RCC 7860 (cell line): ENCODE results near the gene FTCD.
"Not testable (repeated sequence)": the region's sequence is repeated elsewhere in the genome, so short reads cannot be mapped to it uniquely, and the experiment has no call there.

Source experiments
- DNase-seq: peaks from one replicate; pipeline ENCODE4 v3.0.0-alpha.2; 2015; ENCODE audit warnings: low spot score
- FAIRE-seq: peaks from 2 replicates; lab custom pipeline; 2012; peaks lifted over from hg19 to GRCh38; lab: Jason Lieb, UNC

Gene FTCD

GRCh38 chr21:46188226-46189212, 33.1 kb upstream of the FTCD start:
- peak; percentile 63 for DNase-seq
- peak; percentile 28 for FAIRE-seq

GRCh38 chr21:46187814-46188213, 32.4 kb upstream of the FTCD start:
- no peak for FAIRE-seq

GRCh38 chr21:46187261-46187660, 31.9 kb upstream of the FTCD start:
- FAIRE-seq: no peak
- DNase-seq: no peak

More at GRCh38 chr21:46187814-46188213, 32.4 kb upstream of the FTCD start:
- no peak for DNase-seq

GRCh38 chr21:46185716-46186115, 30.3 kb upstream of the FTCD start:
- no peak for DNase-seq
- FAIRE-seq: no peak

GRCh38 chr21:46184625-46185555, 29.5 kb upstream of the FTCD start:
- DNase-seq: no peak
- FAIRE-seq: peak; percentile 67

- FAIRE-seq (no peak), DNase-seq (no peak)
These were observed 28.7 kb upstream of the FTCD start, which contains the start of gene SPATC1L for GRCh38 chr21:46183910-46184624. TSS of gene SPATC1L (minus strand) at chr21:46184459. CDS start at chr21:46182816, 1,643 bp downstream.

GRCh38 chr21:46183337-46183909, 28.0 kb upstream of the FTCD start:
- not testable (repeated sequence) for DNase-seq, FAIRE-seq

- FAIRE-seq (no peak), DNase-seq (no peak)
These were observed 27.4 kb upstream of the FTCD start for GRCh38 chr21:46182548-46183336.

GRCh38 chr21:46181953-46182547, 26.7 kb upstream of the FTCD start:
- DNase-seq (no peak), FAIRE-seq (no peak)

GRCh38 chr21:46181436-46181835, 26.1 kb upstream of the FTCD start:
- DNase-seq: no peak
- FAIRE-seq: no peak

GRCh38 chr21:46180778-46181391, 25.5 kb upstream of the FTCD start:
- FAIRE-seq (no peak), DNase-seq (no peak)

GRCh38 chr21:46180079-46180722, 24.8 kb upstream of the FTCD start:
- FAIRE-seq: no peak

GRCh38 chr21:46179708-46180078, 24.3 kb upstream of the FTCD start:
- no peak for FAIRE-seq
- no peak for DNase-seq

More at GRCh38 chr21:46180079-46180722, 24.8 kb upstream of the FTCD start:
- no peak for DNase-seq

- no peak for DNase-seq
- no peak for FAIRE-seq
These were observed 23.6 kb upstream of the FTCD start for GRCh38 chr21:46178961-46179360.

GRCh38 chr21:46176443-46177129, 21.2 kb upstream of the FTCD start:
- not testable (repeated sequence) for DNase-seq

GRCh38 chr21:46173573-46173972, 18.2 kb upstream of the FTCD start:
- FAIRE-seq: no peak
- no peak for DNase-seq

More at GRCh38 chr21:46176443-46177129, 21.2 kb upstream of the FTCD start:
- not testable (repeated sequence) for FAIRE-seq

- FAIRE-seq (no peak), DNase-seq (no peak)
These were observed 17.6 kb upstream of the FTCD start for GRCh38 chr21:46172863-46173528.
